ENCODE data around the gene PCSK6. TPM values are rescaled to one million over a fixed set of nuclear protein-coding genes. Genes with fewer than 3 reads are reported as not detected.

PCSK6 gene
- total RNA-seq, 1 experiment from 2014 or later, result 3.7 TPM

- H3K4me3 ChIP-seq (ENCODE audit: low read length), result no peak overlapping the region
- DNase-seq (no peak), ATAC-seq (no peak)
- H3K27me3 ChIP-seq (ENCODE audit: low read length), result peaks cover 51% of the 10 kb centered on the region
- H3K79me2 ChIP-seq (ENCODE audit: low read length), result no peaks in the 10 kb centered on the region
- no peaks in the 10 kb centered on the region for H4K20me1 ChIP-seq (ENCODE audit: low read length)
- POLR2A ChIA-PET (ENCODE audit: unreplicated experiment), result no interaction called here
- intact Hi-C loops (cut with micrococcal nuclease), result no loop called here
- no peak overlapping the region for H2AFZ ChIP-seq (ENCODE audit: low read length)
- CTCF ChIA-PET, result no interaction called here
- BruUV-seq (replicated peaks), result no TSS peak
- H3F3A ChIP-seq (ENCODE audit: low read length, unreplicated experiment), result no peaks in the 10 kb centered on the region
- no peaks in the 10 kb centered on the region for H3K36me3 ChIP-seq (ENCODE audit: low read depth, low read length)
- H3K9me2 ChIP-seq (replicated peaks; ENCODE audit: low read length), result no peaks in the 10 kb centered on the region
- no peak overlapping the region for H3K9ac ChIP-seq (ENCODE audit: low read length)
- TF ChIP-seq CTCF (conservative IDR thresholded peaks at IDR 0.05; ENCODE audit: low read depth, low read length), result no peak
- TF ChIP-seq EZH2 (IDR thresholded peaks at IDR 0.05; ENCODE audit: low read length, unreplicated experiment), result no peak
- TF ChIP-seq EZH2phosphoT487 (IDR thresholded peaks at IDR 0.05; ENCODE audit: borderline replicate concordance, low read length), result no peak
- no peak overlapping the region for H3K27ac ChIP-seq (ENCODE audit: low read length)
- H3K9me3 ChIP-seq (ENCODE audit: low read length), result no peaks in the 10 kb centered on the region
- H3K4me1 ChIP-seq (ENCODE audit: insufficient read depth, low read length), result no peaks in the 10 kb centered on the region
- H3K4me2 ChIP-seq (ENCODE audit: low read length), result no peak overlapping the region
Observed at GRCh38 chr15:101409621-101410020, 79.9 kb downstream of the PCSK6 start.

GRCh38 chr15:101407966-101408775 lies 81.3 kb downstream of the PCSK6 start:
- no peaks in the 10 kb centered on the region for H3K36me3 ChIP-seq (ENCODE audit: low read depth, low read length)
- no peak for ATAC-seq
- no peaks in the 10 kb centered on the region for H4K20me1 ChIP-seq (ENCODE audit: low read length)
- ChIA-PET POLR2A (ENCODE audit: unreplicated experiment) (no interaction called here), CTCF (no interaction called here)
- intact Hi-C loops (cut with micrococcal nuclease), result no loop called here
- H3K9me2 ChIP-seq (replicated peaks; ENCODE audit: low read length), result no peaks in the 10 kb centered on the region
- H3K79me2 ChIP-seq (ENCODE audit: low read length), result no peaks in the 10 kb centered on the region
- no peak overlapping the region for H3K4me2 ChIP-seq (ENCODE audit: low read length)
- no peak overlapping the region for H2AFZ ChIP-seq (ENCODE audit: low read length)
- H3K4me1 ChIP-seq (ENCODE audit: insufficient read depth, low read length), result no peaks in the 10 kb centered on the region
- H3K4me3 ChIP-seq (ENCODE audit: low read length), result no peak overlapping the region
- no peaks in the 10 kb centered on the region for H3K9me3 ChIP-seq (ENCODE audit: low read length)
- no peak for DNase-seq
- no TSS peak for BruUV-seq (replicated peaks)
- H3K27ac ChIP-seq (ENCODE audit: low read length), result no peak overlapping the region
- peaks cover 47% of the 10 kb centered on the region for H3K27me3 ChIP-seq (ENCODE audit: low read length)
- no peaks in the 10 kb centered on the region for H3F3A ChIP-seq (ENCODE audit: low read length, unreplicated experiment)
- TF ChIP-seq CTCF (conservative IDR thresholded peaks at IDR 0.05; ENCODE audit: low read depth, low read length), result no peak
- H3K9ac ChIP-seq (ENCODE audit: low read length), result no peak overlapping the region

GRCh38 chr15:101407439-101407838 lies 82.1 kb downstream of the PCSK6 start:
- no peaks in the 10 kb centered on the region for H4K20me1 ChIP-seq (ENCODE audit: low read length)
- H3K36me3 ChIP-seq (ENCODE audit: low read depth, low read length), result no peaks in the 10 kb centered on the region
- ChIA-PET CTCF (no interaction called here), POLR2A (ENCODE audit: unreplicated experiment) (no interaction called here)
- no peaks in the 10 kb centered on the region for H3K9me3 ChIP-seq (ENCODE audit: low read length)
- BruUV-seq (replicated peaks), result no TSS peak
- no peaks in the 10 kb centered on the region for H3K79me2 ChIP-seq (ENCODE audit: low read length)
- H3K27me3 ChIP-seq (ENCODE audit: low read length), result peaks cover 47% of the 10 kb centered on the region
- H3K4me2 ChIP-seq (ENCODE audit: low read length), result no peak overlapping the region
- H3K9ac ChIP-seq (ENCODE audit: low read length), result no peak overlapping the region
- ATAC-seq (no peak), DNase-seq (no peak)
- intact Hi-C loops (cut with micrococcal nuclease), result no loop called here
- H2AFZ ChIP-seq (ENCODE audit: low read length), result no peak overlapping the region
- H3K9me2 ChIP-seq (replicated peaks; ENCODE audit: low read length), result no peaks in the 10 kb centered on the region
- no peaks in the 10 kb centered on the region for H3F3A ChIP-seq (ENCODE audit: low read length, unreplicated experiment)
- H3K4me3 ChIP-seq (ENCODE audit: low read length), result no peak overlapping the region
- TF ChIP-seq EZH2 (IDR thresholded peaks at IDR 0.05; ENCODE audit: low read length, unreplicated experiment) (no peak), EZH2phosphoT487 (IDR thresholded peaks at IDR 0.05; ENCODE audit: borderline replicate concordance, low read length) (no peak), CTCF (conservative IDR thresholded peaks at IDR 0.05; ENCODE audit: low read depth, low read length) (no peak)
- no peaks in the 10 kb centered on the region for H3K4me1 ChIP-seq (ENCODE audit: insufficient read depth, low read length)
- H3K27ac ChIP-seq (ENCODE audit: low read length), result no peak overlapping the region

Measured in PC-3 (cell line).